ENCODE results near the gene NEGR1. TPM values are rescaled to one million over a fixed set of nuclear protein-coding genes. Genes with fewer than 3 reads are reported as not detected.

Gene NEGR1
- total and polyA plus RNA-seq, 12 donors, result 2.3 to 18.3 (median 5.2) TPM

- peaks cover 0 to 17% (median 0%) of the 10 kb centered on the region in 11 donors for H3K9me3 ChIP-seq
- ATAC-seq, result no peak
- no peaks in the 10 kb centered on the region for H3K36me3 ChIP-seq
- no peak overlapping the region for H3K4me3 ChIP-seq
- no peak for DNase-seq
- TF ChIP-seq CTCF (IDR thresholded peaks at IDR 0.05), result no peak
- H3K27me3 ChIP-seq, result no peaks in the 10 kb centered on the region
- no peaks in the 10 kb centered on the region for H3K4me1 ChIP-seq
- intact Hi-C loops (cut with DNase I), result no loop called here
- no peak overlapping the region for H3K27ac ChIP-seq
Observed at GRCh38 chr1:71625004-71625403, 657.3 kb downstream of the NEGR1 start.

- Histone ChIP-seq H3K9me3 (peaks cover 0 to 16% (median 0%) of the 10 kb centered on the region in 11 donors), H3K27me3 (no peaks in the 10 kb centered on the region), H3K27ac (no peak overlapping the region), H3K4me3 (no peak overlapping the region), H3K36me3 (no peaks in the 10 kb centered on the region), H3K4me1 (no peaks in the 10 kb centered on the region)
- TF ChIP-seq CTCF (IDR thresholded peaks at IDR 0.05), result no peak
- DNase-seq, result no peak
- WGBS, 2 donors, result 80 to 86% methylated on average over 1 of the region's 1 CpG
- ATAC-seq, result no peak
- intact Hi-C loops (cut with DNase I), result no loop called here
Observed at GRCh38 chr1:71623888-71624287, 658.5 kb downstream of the NEGR1 start.

GRCh38 chr1:71621785-71622184, 660.6 kb downstream of the NEGR1 start:
- Histone ChIP-seq H3K27ac (no peak overlapping the region), H3K27me3 (no peaks in the 10 kb centered on the region), H3K36me3 (no peaks in the 10 kb centered on the region), H3K4me1 (no peaks in the 10 kb centered on the region), H3K4me3 (no peak overlapping the region), H3K9me3 (peaks cover 0 to 5% (median 0%) of the 10 kb centered on the region in 11 donors)
- intact Hi-C loops (cut with DNase I), result no loop called here
- TF ChIP-seq CTCF (IDR thresholded peaks at IDR 0.05), result no peak
- no peak for DNase-seq
- 74 to 86% methylated on average over 1 of the region's 1 CpG for WGBS, 2 donors
- ATAC-seq, result no peak

GRCh38 chr1:71618766-71619530, 663.4 kb downstream of the NEGR1 start:
- no peaks in the 10 kb centered on the region for H3K4me1 ChIP-seq
- TF ChIP-seq CTCF (IDR thresholded peaks at IDR 0.05), result no peak
- no peak for DNase-seq
- intact Hi-C loops (cut with DNase I), result no loop called here
- no peak for ATAC-seq
- H3K27me3 ChIP-seq, result no peaks in the 10 kb centered on the region
- H3K27ac ChIP-seq, result no peak overlapping the region
- 76 to 80% methylated on average over 3 of the region's 3 CpGs for WGBS, 2 donors
- no peak overlapping the region for H3K4me3 ChIP-seq
- no peaks in the 10 kb centered on the region for H3K36me3 ChIP-seq
- H3K9me3 ChIP-seq, result peaks cover 0 to 5% (median 0%) of the 10 kb centered on the region in 11 donors

Data from heart right ventricle (tissue), 16 donors.